ENCODE results near the gene MGRN1.

DNA sequence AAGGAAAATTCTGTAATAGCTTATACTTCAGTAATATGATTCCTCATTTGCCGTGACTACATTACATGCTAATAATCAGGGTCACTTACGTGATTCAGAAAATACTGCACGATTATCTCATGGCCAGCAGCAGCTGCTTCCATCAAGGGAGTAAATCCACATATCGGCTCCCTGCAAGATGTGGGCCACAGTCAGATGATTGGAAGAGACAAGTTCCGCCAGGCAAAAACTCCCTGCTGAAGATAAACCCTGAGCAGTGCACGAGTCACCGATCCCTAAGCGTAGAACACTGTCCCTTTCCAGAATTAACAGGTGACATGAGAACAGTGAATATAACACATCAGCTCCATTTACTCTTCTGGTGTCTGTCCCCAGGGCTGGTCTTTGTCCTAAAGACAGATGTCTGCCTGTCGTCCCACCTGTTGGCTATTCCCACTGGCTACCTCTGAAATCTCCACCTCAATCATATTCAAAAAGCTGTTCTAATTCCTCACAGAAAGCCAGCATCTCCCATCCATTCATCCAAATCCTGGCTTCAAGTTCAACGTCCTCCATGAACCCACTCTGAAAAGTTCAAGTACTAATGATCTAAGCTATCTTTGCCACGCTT, 100.1 kb downstream of the MGRN1 start:
- TF ChIP-seq, protein P1, sequence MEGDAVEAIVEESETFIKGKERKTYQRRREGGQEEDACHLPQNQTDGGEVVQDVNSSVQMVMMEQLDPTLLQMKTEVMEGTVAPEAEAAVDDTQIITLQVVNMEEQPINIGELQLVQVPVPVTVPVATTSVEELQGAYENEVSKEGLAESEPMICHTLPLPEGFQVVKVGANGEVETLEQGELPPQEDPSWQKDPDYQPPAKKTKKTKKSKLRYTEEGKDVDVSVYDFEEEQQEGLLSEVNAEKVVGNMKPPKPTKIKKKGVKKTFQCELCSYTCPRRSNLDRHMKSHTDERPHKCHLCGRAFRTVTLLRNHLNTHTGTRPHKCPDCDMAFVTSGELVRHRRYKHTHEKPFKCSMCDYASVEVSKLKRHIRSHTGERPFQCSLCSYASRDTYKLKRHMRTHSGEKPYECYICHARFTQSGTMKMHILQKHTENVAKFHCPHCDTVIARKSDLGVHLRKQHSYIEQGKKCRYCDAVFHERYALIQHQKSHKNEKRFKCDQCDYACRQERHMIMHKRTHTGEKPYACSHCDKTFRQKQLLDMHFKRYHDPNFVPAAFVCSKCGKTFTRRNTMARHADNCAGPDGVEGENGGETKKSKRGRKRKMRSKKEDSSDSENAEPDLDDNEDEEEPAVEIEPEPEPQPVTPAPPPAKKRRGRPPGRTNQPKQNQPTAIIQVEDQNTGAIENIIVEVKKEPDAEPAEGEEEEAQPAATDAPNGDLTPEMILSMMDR (conservative IDR thresholded peaks at IDR 0.05 in 1 of 2, IDR thresholded peaks at IDR 0.05 in 1 of 2; ENCODE audit: low read depth in 1 of 2, low read length in 2 of 2): no peak
- no peak for TF ChIP-seq EZH2 (IDR thresholded peaks at IDR 0.05; ENCODE audit: low read length, missing control alignments)

Data from fibroblast of lung (primary cell).